ENCODE measurements around the gene C3orf49. TPM values are rescaled to one million over a fixed set of nuclear protein-coding genes. Genes with fewer than 3 reads are reported as not detected.

The C3orf49 gene
- total RNA-seq, 4 donors from 2014 or later = not detected

GRCh38 chr3:63798949-63799348 lies 20.1 kb upstream of the C3orf49 start:
- WGBS, 2 donors = 83 to 86% methylated on average over 2 of the region's 2 CpGs
- intact Hi-C loops (cut with DNase I; ENCODE audit: low total_unique reads) = no loop called here
- H3K4me3 ChIP-seq (ENCODE audit: low read depth, poor library complexity, severe bottlenecking) = no peak overlapping the region
- TF ChIP-seq, protein P1, sequence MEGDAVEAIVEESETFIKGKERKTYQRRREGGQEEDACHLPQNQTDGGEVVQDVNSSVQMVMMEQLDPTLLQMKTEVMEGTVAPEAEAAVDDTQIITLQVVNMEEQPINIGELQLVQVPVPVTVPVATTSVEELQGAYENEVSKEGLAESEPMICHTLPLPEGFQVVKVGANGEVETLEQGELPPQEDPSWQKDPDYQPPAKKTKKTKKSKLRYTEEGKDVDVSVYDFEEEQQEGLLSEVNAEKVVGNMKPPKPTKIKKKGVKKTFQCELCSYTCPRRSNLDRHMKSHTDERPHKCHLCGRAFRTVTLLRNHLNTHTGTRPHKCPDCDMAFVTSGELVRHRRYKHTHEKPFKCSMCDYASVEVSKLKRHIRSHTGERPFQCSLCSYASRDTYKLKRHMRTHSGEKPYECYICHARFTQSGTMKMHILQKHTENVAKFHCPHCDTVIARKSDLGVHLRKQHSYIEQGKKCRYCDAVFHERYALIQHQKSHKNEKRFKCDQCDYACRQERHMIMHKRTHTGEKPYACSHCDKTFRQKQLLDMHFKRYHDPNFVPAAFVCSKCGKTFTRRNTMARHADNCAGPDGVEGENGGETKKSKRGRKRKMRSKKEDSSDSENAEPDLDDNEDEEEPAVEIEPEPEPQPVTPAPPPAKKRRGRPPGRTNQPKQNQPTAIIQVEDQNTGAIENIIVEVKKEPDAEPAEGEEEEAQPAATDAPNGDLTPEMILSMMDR (IDR thresholded peaks at IDR 0.05) = no peak
- no peak for TF ChIP-seq POLR2A (IDR thresholded peaks at IDR 0.05)
- no peak for DNase-seq (ENCODE audit: low spot score in 2 of 2)

DNA sequence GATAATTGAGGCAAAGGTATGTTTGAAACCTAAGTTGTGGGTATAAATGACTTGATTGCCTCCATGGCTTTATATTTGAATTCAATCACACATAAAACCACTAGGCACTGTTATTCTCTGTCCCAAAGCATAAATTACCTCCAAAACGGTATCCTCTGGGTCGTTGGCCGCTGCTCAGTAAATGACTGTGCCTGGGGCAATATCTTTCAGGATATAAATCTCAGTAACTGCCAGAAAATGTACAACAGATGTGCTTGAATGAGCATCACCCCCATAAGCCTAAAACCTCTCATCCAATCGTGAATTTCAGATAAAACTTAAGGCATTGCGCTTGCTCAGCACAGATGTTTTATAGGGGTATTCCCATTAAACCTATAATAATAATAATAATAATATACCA lies 19.0 kb upstream of the C3orf49 start:
- DNase-seq (ENCODE audit: low spot score in 2 of 2) = no peak
- WGBS, 2 donors = 43 to 52% methylated on average over 5 of the region's 5 CpGs
- intact Hi-C loops (cut with DNase I; ENCODE audit: low total_unique reads) = no loop called here
- no peak overlapping the region for H3K4me3 ChIP-seq (ENCODE audit: low read depth, poor library complexity, severe bottlenecking)
- TF ChIP-seq POLR2A (IDR thresholded peaks at IDR 0.05) = no peak
- TF ChIP-seq, protein P1 (IDR thresholded peaks at IDR 0.05) = no peak

DNA sequence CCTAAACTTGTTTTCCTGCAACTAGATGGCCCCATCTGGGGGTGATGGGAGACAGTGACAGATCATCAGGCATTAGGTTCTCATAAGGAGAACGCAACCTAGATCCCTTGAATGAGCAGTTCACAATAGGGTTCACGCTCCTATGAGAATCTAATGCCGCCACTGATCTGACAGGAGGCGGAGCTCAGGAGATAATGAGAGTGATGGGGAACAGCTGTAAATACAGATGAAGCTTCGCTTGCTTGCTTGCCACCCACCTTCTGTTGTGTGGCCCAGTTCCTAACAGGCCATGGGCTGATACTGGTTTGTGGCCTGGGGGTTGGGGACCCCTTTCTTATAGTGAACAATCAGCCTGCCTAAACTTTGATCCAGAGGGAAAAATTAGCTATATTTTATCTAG lies 15.2 kb upstream of the C3orf49 start:
- 87 to 89% methylated on average over 5 of the region's 5 CpGs for WGBS, 2 donors
- TF ChIP-seq, protein P1 (IDR thresholded peaks at IDR 0.05) = no peak
- TF ChIP-seq POLR2A (IDR thresholded peaks at IDR 0.05) = no peak

GRCh38 chr3:63807961-63808565 lies 11.0 kb upstream of the C3orf49 start:
- intact Hi-C loops (cut with DNase I; ENCODE audit: low total_unique reads) = no loop called here
- 60 to 71% methylated on average over 5 of the region's 5 CpGs for WGBS, 2 donors
- H3K4me3 ChIP-seq (ENCODE audit: low read depth, poor library complexity, severe bottlenecking) = no peak overlapping the region
- DNase-seq (ENCODE audit: low spot score in 2 of 2) = no peak
- TF ChIP-seq POLR2A (IDR thresholded peaks at IDR 0.05) = no peak
- TF ChIP-seq, protein P1 (IDR thresholded peaks at IDR 0.05) = no peak

More for the DNA sequence above, 15.2 kb upstream of the C3orf49 start:
- DNase-seq (ENCODE audit: low spot score in 2 of 2) = no peak
- no peak overlapping the region for H3K4me3 ChIP-seq (ENCODE audit: low read depth, poor library complexity, severe bottlenecking)
- intact Hi-C loops (cut with DNase I; ENCODE audit: low total_unique reads) = no loop called here

DNA sequence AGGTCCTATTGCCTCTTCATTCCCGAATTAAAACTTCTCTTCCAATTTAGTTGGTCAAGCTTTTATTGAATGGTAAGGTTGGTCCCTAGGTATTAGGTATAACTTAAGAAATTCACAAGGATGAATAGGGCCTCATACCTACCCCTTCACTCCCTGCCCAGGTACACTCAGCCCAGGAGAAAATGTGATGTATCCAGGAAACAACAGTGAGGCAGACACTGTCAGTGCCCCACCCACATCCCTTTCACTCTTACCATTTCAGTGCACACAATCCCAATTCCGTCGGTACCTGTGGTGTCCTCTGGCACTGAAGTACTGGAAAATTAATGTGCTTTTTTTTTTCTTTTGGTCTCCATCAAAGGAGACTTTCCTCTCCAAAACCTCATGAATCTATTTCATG lies 10.5 kb upstream of the C3orf49 start:
- DNase-seq (ENCODE audit: low spot score in 2 of 2) = no peak
- intact Hi-C loops (cut with DNase I; ENCODE audit: low total_unique reads) = no loop called here
- TF ChIP-seq POLR2A (IDR thresholded peaks at IDR 0.05) = no peak
- TF ChIP-seq, protein P1 (IDR thresholded peaks at IDR 0.05) = no peak
- 76 to 91% methylated on average over 3 of the region's 3 CpGs for WGBS, 2 donors
- no peak overlapping the region for H3K4me3 ChIP-seq (ENCODE audit: low read depth, poor library complexity, severe bottlenecking)

GRCh38 chr3:63809607-63810006 lies 9.5 kb upstream of the C3orf49 start:
- 90 to 93% methylated on average over 6 of the region's 6 CpGs for WGBS, 2 donors
- DNase-seq (ENCODE audit: low spot score in 2 of 2) = no peak
- TF ChIP-seq POLR2A (IDR thresholded peaks at IDR 0.05) = no peak
- TF ChIP-seq, protein P1 (IDR thresholded peaks at IDR 0.05) = no peak
- intact Hi-C loops (cut with DNase I; ENCODE audit: low total_unique reads) = no loop called here
- no peak overlapping the region for H3K4me3 ChIP-seq (ENCODE audit: low read depth, poor library complexity, severe bottlenecking)

Measured in lower leg skin (tissue), 4 donors.